Fibroblast of lung (primary cell): ENCODE data around the gene SYNJ1. TPM values are rescaled to one million over a fixed set of nuclear protein-coding genes. Genes with fewer than 3 reads are reported as not detected.
"Not testable (repeated sequence)": the region's sequence is repeated elsewhere in the genome, so short reads cannot be mapped to it uniquely, and the experiment has no call there.

Source experiments
- DNase-seq, 2 donors: peaks; one replicate each; pipeline versions ENCODE4 v3.0.0 to v3.0.0-alpha.2; 2010; ENCODE audit warnings: low read depth in 2 of 2
- H2AFZ ChIP-seq: 2 replicates; pipeline ENCODE4 v1.5.1; 2012; ENCODE audit warnings: low read length, control low read depth, inconsistent platforms
- H3K27ac ChIP-seq: 2 replicates; pipeline ENCODE4 v1.5.1; 2011; ENCODE audit warnings: low read length, control low read depth; ENCODE audit not compliant: insufficient read depth
- H3K27me3 ChIP-seq: 2 replicates; pipeline ENCODE4 v1.5.1; 2011; ENCODE audit warnings: mild to moderate bottlenecking, low read length; ENCODE audit not compliant: control insufficient read depth, insufficient read depth
- H3K36me3 ChIP-seq: 2 replicates; pipeline ENCODE4 v1.5.1; 2011; ENCODE audit warnings: low read length; ENCODE audit not compliant: control insufficient read depth, insufficient read depth
- H3K4me1 ChIP-seq: 2 replicates; pipeline ENCODE4 v1.5.1; 2011; ENCODE audit warnings: low read length; ENCODE audit not compliant: control insufficient read depth, insufficient read depth; ENCODE audit errors: extremely low read depth
- H3K4me2 ChIP-seq: 2 replicates; pipeline ENCODE4 v1.5.1; 2011; ENCODE audit warnings: low read length, control low read depth; ENCODE audit not compliant: insufficient read depth; ENCODE audit errors: extremely low read depth
- H3K4me3 ChIP-seq, 4 experiments: fragments of 200-600 bp in 1 of 4; sonication (generic) in 1 of 4; replicated peaks in 1 of 4; 2 replicates each; pipeline ENCODE4 v1.5.1; 2011 to 2016; ENCODE audit warnings: low read length in 4 of 4, low read depth in 3 of 4, mild to moderate bottlenecking in 3 of 4, control low read depth in 2 of 4, inconsistent platforms in 1 of 4, mixed read lengths in 1 of 4; ENCODE audit not compliant: insufficient read depth in 1 of 4; ENCODE audit errors: control extremely low read depth in 1 of 4
- H3K79me2 ChIP-seq: 2 replicates; pipeline ENCODE4 v1.5.1; 2012; ENCODE audit warnings: mild to moderate bottlenecking, low read length, inconsistent platforms; ENCODE audit not compliant: control insufficient read depth, insufficient read depth
- H3K9ac ChIP-seq: 2 replicates; pipeline ENCODE4 v1.5.1; 2011; ENCODE audit warnings: mild to moderate bottlenecking, low read length, control low read depth; ENCODE audit not compliant: insufficient read depth
- H3K9me3 ChIP-seq: 2 replicates; pipeline ENCODE4 v1.5.1; 2012; ENCODE audit warnings: low read depth, low read length; ENCODE audit not compliant: control insufficient read depth, insufficient read depth
- H4K20me1 ChIP-seq: 2 replicates; pipeline ENCODE4 v1.5.1; 2011; ENCODE audit warnings: low read length; ENCODE audit not compliant: control insufficient read depth, insufficient read depth; ENCODE audit errors: extremely low read depth
- CTCF ChIP-seq, 2 donors: IDR thresholded peaks in 1 of 2; conservative IDR thresholded peaks in 1 of 2; 1 replicate in 1 of 2; 2 replicates in 1 of 2; pipeline ENCODE4 v1.5.1; 2011 to 2012; ENCODE audit warnings: low read length in 2 of 2, control low read depth in 1 of 2, inconsistent platforms in 1 of 2, low read depth in 1 of 2, mild to moderate bottlenecking in 1 of 2
- EZH2 ChIP-seq: IDR thresholded peaks from 2 replicates; pipeline ENCODE4 v1.5.1; 2012; ENCODE audit warnings: low read length, control low read depth, mild to moderate bottlenecking; ENCODE audit errors: missing control alignments
- polyA plus RNA-seq, 2 donors: library from polyadenylated mRNA; depleted of rRNA in 1 of 2; stranded (reverse) in 1 of 2; unstranded in 1 of 2; fragments of >200 nt; gene quantifications; 2 replicates each; pipeline ENCODE4 v1.2.1, GENCODE V29; 2011 to 2012; ENCODE audit warnings: missing spikeins in 1 of 2
- total RNA-seq: library from RNA; depleted of rRNA; stranded (reverse); fragments of >200 nt; gene quantifications from 2 replicates; pipeline ENCODE4 v1.2.1, GENCODE V29; 2014

The SYNJ1 gene
- total and polyA plus RNA-seq, 2 donors (not counting 1 experiment from before 2014, with no cell fraction given), result 6.1 to 10.4 TPM

- H3K27ac ChIP-seq, result no peak overlapping the region
- TF ChIP-seq CTCF (conservative IDR thresholded peaks at IDR 0.05 in 1 of 2, IDR thresholded peaks at IDR 0.05 in 1 of 2; ENCODE audit: low read depth in 1 of 2, low read length in 2 of 2) (no peak), EZH2 (no peak)
- H3K79me2 ChIP-seq, result peaks cover 1% of the 10 kb centered on the region
- no peak overlapping the region for H3K9ac ChIP-seq
- no peaks in the 10 kb centered on the region for H3K9me3 ChIP-seq
- no peak overlapping the region for H3K4me3 ChIP-seq
- H3K4me2 ChIP-seq, result no peak overlapping the region
- no peaks in the 10 kb centered on the region for H3K27me3 ChIP-seq
- H3K4me1 ChIP-seq, result no peaks in the 10 kb centered on the region
- no peak for DNase-seq
- peaks cover 8% of the 10 kb centered on the region for H3K36me3 ChIP-seq
- H4K20me1 ChIP-seq, result no peaks in the 10 kb centered on the region
- H2AFZ ChIP-seq, result no peak overlapping the region
Observed at GRCh38 chr21:32742396-32742795, 14.6 kb upstream of the SYNJ1 start.

- H3K9ac ChIP-seq, result no peak overlapping the region
- H3K27ac ChIP-seq, result no peak overlapping the region
- no peak for DNase-seq
- no peaks in the 10 kb centered on the region for H4K20me1 ChIP-seq
- no peaks in the 10 kb centered on the region for H3K79me2 ChIP-seq
- H3K4me3 ChIP-seq, result no peak overlapping the region
- H2AFZ ChIP-seq, result no peak overlapping the region
- peaks cover 8% of the 10 kb centered on the region for H3K36me3 ChIP-seq
- no peak overlapping the region for H3K4me2 ChIP-seq
- H3K4me1 ChIP-seq, result no peaks in the 10 kb centered on the region
- H3K9me3 ChIP-seq, result no peaks in the 10 kb centered on the region
- no peaks in the 10 kb centered on the region for H3K27me3 ChIP-seq
- TF ChIP-seq CTCF (conservative IDR thresholded peaks at IDR 0.05 in 1 of 2, IDR thresholded peaks at IDR 0.05 in 1 of 2; ENCODE audit: low read depth in 1 of 2, low read length in 2 of 2) (no peak), EZH2 (no peak)
Observed at GRCh38 chr21:32741336-32741735, 13.5 kb upstream of the SYNJ1 start.

- H3K4me1 ChIP-seq, result no peaks in the 10 kb centered on the region
- no peak for DNase-seq
- no peak overlapping the region for H3K4me3 ChIP-seq
- no peak overlapping the region for H3K4me2 ChIP-seq
- H2AFZ ChIP-seq, result no peak overlapping the region
- no peaks in the 10 kb centered on the region for H3K27me3 ChIP-seq
- no peak overlapping the region for H3K9ac ChIP-seq
- peaks cover 6% of the 10 kb centered on the region for H3K36me3 ChIP-seq
- H3K9me3 ChIP-seq, result no peaks in the 10 kb centered on the region
- no peaks in the 10 kb centered on the region for H4K20me1 ChIP-seq
- H3K79me2 ChIP-seq, result no peaks in the 10 kb centered on the region
- TF ChIP-seq CTCF (conservative IDR thresholded peaks at IDR 0.05 in 1 of 2, IDR thresholded peaks at IDR 0.05 in 1 of 2; ENCODE audit: low read depth in 1 of 2, low read length in 2 of 2) (no peak), EZH2 (no peak)
- H3K27ac ChIP-seq, result no peak overlapping the region
Observed at GRCh38 chr21:32739946-32740345, 12.1 kb upstream of the SYNJ1 start.

- not testable (repeated sequence) for H3K9ac ChIP-seq, H3K36me3 ChIP-seq, H2AFZ ChIP-seq, H3K9me3 ChIP-seq, H3K4me1 ChIP-seq, H3K79me2 ChIP-seq, H3K4me3 ChIP-seq, H4K20me1 ChIP-seq, H3K27me3 ChIP-seq, H3K27ac ChIP-seq, DNase-seq, H3K4me2 ChIP-seq
Observed at GRCh38 chr21:32736083-32736482, 8.3 kb upstream of the SYNJ1 start.
